PC-3 (cell line): ENCODE results near the gene MRFAP1.

Source experiments
- CTCF ChIP-seq: fragments of 300-600 bp; sonication (generic); conservative IDR thresholded peaks from 2 replicates; pipeline ENCODE4 v1.5.1; 2017; ENCODE audit warnings: antibody characterized with exemption, low read depth, mild to moderate bottlenecking, low read length
- EZH2phosphoT487 ChIP-seq: fragments of 300-600 bp; sonication (generic); IDR thresholded peaks from 2 replicates; pipeline ENCODE4 v1.6.1; 2018; ENCODE audit warnings: mild to moderate bottlenecking, antibody characterized with exemption, low read length, borderline replicate concordance

- no peak for TF ChIP-seq CTCF
- no peak for TF ChIP-seq EZH2phosphoT487
These were observed 1.5 kb downstream of the MRFAP1 start for GRCh38 chr4:6641971-6642320.
